ENCODE measurements around the gene MRPL18.

- TF ChIP-seq, protein P1, sequence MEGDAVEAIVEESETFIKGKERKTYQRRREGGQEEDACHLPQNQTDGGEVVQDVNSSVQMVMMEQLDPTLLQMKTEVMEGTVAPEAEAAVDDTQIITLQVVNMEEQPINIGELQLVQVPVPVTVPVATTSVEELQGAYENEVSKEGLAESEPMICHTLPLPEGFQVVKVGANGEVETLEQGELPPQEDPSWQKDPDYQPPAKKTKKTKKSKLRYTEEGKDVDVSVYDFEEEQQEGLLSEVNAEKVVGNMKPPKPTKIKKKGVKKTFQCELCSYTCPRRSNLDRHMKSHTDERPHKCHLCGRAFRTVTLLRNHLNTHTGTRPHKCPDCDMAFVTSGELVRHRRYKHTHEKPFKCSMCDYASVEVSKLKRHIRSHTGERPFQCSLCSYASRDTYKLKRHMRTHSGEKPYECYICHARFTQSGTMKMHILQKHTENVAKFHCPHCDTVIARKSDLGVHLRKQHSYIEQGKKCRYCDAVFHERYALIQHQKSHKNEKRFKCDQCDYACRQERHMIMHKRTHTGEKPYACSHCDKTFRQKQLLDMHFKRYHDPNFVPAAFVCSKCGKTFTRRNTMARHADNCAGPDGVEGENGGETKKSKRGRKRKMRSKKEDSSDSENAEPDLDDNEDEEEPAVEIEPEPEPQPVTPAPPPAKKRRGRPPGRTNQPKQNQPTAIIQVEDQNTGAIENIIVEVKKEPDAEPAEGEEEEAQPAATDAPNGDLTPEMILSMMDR (conservative IDR thresholded peaks at IDR 0.05 in 1 of 2, IDR thresholded peaks at IDR 0.05 in 1 of 2; ENCODE audit: low read depth in 1 of 2, low read length in 2 of 2), result no peak
- no peak for TF ChIP-seq EZH2 (IDR thresholded peaks at IDR 0.05; ENCODE audit: low read length, missing control alignments)
Observed at GRCh38 chr6:159758031-159759001, 32.0 kb upstream of the MRPL18 start.

All from fibroblast of lung (primary cell).